HT-29 (cell line): ENCODE measurements around the gene PHF3. TPM values are rescaled to one million over a fixed set of nuclear protein-coding genes. Genes with fewer than 3 reads are reported as not detected.
A peak's percentile ranks its signal among the peaks of the same experiment; 100 is the strongest.
"Not testable (repeated sequence)": the region's sequence is repeated elsewhere in the genome, so short reads cannot be mapped to it uniquely, and the experiment has no call there.

ENCODE experiments used
- DNase-seq: peaks from one replicate; pipeline ENCODE4 v3.0.0-alpha.2; 2015; ENCODE audit warnings: low spot score
- total RNA-seq: library from RNA; depleted of rRNA; stranded (reverse); fragments of >200 nt; shearing (Covaris generic); gene quantifications from 2 replicates; pipeline ENCODE4 v1.2.3, GENCODE V29; 2014

PHF3 gene
- total RNA-seq, 1 experiment from 2014 or later, result 25.0 TPM

DNA sequence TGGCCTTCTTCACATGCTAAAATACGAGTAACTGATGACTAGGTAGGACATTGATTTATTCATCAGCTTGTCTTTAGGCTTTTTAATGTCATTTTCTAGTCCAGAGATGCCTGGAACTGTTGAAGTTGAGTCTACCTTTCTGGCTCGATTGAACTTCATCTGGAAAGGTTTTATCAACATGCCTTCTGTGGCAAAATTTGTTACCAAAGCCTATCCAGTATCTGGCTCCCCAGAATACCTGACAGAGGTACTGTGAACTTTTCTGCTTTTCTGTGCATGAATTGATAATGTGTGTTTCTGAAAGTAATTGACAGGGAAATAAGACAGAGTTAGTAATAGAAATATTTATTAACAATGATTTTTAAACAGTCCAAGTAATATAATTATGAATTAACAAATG is 71.0 kb downstream of the PHF3 start:
- DNase-seq, result no peak

DNA sequence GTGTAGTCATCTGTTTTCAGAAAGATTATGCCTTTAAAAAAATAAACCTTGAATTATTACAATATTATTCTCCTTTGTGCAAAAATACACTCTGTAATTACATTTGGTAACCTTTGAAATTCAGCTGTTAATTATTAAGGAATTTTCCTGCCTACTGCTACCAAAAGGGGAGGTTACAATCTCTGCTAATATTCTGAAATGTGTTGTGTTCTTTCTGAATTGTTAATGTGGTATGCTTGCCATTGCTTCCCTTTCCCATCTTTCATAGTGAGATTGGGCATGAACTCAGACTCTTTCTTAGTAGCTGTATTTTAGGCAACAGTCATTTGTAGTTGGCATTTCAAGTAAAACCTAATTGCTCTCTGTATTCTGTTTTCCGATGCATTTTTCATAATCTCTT is 73.0 kb downstream of the PHF3 start:
- DNase-seq, result no peak

DNA sequence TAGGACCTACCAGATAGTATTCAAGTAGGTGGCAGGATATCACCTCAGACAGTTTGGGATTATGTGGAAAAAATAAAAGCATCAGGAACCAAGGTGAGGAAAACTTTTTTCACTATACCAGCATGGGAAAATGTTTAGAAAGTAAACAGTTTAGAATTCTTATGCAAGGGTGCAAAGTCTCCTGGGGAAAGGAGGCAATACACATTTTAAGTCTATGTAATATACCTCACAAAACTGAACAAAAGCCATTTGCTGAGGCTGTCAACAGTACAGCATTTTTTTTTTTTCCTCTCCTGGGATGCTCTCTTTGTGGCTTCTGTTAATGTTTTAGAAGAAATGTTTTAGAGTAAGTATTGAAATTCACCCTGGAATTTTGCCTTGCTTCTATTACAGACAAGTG is 73.5 kb downstream of the PHF3 start:
- DNase-seq, result no peak

DNA sequence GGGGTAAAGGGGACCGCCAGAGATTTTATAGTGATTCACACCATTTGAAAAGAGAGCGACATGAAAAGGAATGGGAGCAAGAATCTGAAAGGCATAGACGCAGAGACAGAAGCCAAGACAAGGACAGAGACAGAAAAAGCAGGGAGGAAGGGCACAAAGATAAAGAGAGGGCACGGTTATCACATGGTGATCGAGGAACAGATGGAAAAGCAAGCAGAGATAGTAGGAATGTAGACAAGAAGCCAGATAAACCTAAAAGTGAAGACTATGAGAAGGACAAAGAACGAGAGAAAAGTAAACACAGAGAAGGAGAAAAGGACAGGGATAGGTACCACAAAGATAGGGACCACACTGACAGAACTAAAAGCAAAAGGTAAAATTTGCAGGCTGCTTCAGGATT is 77.7 kb downstream of the PHF3 start:
- no peak for DNase-seq

DNA sequence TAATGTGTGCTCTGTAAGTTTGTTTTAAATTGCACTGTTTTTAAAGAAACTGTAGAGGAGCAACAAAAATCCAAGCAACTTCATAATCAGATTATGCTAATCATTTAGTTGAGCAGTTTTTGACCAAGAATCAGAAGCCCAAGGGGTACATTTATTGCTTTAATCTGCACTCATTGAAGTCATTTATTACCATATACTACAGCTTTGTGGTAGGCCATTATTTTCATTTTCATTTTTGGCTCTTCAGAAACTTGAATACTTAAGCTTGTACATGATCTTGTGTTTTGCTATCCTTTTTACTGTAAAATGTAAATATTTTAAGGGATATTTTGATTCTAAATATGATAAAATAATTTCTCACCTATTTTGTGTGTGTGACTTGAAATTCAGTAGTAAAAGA is 78.5 kb downstream of the PHF3 start:
- DNase-seq, result no peak

DNA sequence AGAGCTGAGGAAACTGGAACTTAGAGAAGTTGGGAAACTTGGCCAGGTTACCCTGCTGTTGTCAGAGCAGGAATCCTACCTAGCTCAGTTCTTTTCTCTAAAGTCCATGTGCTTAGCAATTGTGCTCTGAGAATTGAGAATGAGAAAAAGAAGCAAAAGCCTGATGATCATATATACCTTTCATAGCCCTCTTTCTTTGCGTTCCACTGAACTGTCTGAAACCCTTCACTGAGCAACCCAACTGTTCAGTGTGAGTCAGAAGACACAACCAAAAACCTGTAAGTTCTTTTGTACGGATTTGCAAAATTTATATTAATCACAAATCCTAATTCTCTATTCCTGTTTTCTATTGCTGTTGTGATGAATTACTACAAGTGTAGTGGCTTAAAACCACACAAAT is 80.6 kb downstream of the PHF3 start:
- no peak for DNase-seq

DNA sequence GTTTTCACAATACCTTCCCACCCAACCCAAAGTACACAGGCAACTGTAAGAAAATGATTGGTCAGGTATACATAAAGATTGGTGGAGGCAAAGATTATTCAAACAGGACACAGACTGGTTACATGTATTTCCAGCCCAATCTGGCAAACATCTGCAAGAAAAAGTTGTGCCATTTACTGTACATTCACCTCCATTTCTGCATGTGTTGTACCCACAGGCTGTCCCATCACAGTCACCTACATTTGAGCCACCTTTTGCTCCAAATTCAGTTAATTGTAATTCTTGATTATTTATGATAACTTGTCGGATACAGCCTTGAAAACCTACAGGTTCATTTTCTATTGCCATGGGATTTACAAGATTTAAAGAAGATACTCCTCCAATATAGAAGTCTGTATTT is 85.6 kb downstream of the PHF3 start:
- no peak for DNase-seq

DNA sequence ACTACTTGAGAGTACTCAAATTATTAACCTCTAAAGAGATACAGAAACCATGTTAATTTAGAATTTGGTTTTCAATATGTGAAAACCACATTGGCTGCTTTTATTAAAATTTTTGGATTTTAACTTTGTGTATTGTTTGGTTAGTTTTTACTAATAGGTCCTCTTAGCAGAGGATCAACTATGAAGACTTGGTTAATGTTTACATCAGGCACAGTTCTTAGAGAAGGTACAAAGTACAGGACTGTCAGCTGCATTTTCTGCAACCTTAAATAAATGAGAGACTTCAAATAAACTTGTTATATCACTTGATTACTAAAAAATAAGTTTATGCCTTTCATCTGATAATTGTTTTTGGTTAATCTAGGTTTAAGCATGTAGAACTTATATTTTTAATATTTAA is 89.1 kb downstream of the PHF3 start:
- DNase-seq, result no peak

DNA sequence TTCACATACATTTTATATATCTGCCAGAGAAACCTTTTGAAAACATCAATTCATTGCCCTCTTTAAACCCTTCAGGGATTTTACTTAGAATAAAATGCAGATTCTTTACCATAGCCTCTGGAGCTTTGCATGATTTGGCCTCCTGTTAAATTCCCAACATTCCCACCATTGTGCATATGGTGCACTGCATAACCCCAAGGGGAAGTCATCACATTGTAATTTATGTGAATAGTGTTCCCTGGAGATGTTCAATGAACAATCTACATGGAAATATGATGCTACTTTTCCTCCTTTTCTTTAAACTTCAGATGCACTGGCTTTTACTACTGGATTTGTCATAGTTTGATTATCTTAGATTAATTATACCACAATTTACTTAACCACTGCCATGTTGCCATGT is 94.7 kb downstream of the PHF3 start:
- no peak for DNase-seq

DNA sequence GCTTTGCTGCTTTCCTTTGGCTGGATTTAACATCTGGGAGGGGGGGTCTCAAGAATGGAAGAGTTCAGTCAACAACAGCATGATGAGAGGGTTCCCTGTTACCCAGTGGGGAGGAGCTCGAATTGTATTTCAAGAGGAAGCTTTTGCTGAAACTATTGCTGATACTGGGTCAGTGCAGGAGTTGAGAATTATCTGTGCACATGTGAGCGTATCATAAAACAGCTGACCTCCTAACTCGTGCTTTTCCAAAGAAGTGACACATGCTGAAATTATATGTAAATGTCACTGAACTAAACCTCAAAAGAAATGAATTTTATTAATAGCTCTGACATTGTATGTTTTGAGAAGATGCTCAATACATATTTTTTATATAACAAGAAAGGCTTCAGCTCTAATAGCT is 96.3 kb downstream of the PHF3 start:
- no peak for DNase-seq

DNA sequence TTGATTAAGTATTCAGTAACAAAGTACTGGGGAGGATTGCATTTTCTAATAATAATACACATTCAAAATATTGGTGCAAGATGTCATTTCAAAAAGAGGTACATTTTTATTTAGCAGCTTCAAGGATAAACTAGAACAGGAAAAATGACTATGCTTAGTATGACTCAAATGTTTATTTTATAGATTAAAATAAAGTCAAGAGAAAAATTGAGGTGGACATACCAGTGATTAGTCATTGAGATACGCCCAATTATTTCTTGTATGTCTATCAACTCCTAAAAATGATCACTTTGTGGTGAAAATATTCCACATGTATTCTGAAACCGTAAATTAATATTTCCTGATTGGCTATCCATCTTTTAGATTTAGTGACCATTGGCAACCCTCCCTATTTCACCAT is 96.7 kb downstream of the PHF3 start:
- DNase-seq, result peak; percentile 20

DNA sequence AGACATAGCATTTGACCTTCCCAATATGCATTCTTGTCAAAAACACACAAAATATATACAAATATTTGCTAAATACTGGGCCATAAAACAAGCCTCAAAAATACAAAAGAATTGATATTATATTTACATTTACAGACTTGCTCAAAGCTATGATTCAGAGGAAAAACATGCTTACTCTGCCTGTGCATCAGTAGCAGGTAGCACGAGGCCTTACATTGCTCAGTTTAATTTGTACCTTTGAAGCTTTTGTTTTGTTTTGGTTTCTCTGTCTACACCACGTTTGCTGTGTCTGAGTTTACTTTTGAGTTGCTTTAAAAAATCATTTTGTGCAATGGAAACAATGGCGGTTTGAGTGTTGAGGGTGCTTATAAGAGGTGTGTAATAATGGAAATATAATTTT is 99.3 kb downstream of the PHF3 start:
- DNase-seq, result no peak

DNA sequence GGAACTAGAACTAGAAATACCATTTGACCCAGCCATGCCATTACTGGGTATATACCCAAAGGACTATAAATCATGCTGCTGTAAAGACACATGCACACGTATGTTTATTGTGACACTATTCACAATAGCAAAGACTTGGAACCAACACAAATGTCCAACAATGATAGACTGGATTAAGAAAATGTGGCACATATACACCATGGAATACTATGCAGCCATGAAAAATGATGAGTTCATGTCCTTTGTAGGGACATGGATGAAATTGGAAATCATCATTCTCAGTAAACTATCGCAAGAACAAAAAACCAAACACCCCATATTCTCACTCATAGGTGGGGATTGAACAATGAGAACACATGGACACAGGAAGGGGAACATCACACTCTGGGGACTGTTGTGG is 102.6 kb downstream of the PHF3 start:
- DNase-seq, result not testable (repeated sequence)

DNA sequence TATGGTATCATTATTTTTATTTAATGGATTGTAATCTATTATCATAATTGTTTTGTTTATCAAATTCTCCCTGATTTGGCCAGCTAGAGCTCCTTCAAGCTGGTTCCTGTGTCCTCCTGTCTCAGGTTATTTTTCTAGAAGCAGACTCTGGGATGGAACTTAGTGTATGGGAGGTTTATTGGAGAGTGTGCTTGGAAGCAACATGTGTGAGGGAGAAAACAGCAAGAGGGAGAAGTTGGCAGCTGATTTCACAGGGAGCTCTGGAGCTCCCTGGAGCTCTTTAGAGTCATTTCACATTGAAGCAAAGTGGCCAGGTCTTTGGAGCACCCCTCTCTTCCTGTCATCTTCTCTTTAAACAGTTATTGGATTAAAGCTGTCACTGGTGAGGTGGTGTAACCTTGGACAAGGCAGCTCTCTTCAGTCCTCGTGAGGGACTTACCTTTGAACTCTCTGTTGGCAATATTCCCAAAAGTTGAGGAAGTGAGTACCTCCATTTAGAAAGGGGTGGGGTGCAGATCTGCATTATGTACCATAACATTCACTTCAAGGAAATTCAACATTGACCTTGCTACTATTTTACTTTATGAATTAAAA is 103.6 kb downstream of the PHF3 start:
- peak; percentile 31 for DNase-seq

DNA sequence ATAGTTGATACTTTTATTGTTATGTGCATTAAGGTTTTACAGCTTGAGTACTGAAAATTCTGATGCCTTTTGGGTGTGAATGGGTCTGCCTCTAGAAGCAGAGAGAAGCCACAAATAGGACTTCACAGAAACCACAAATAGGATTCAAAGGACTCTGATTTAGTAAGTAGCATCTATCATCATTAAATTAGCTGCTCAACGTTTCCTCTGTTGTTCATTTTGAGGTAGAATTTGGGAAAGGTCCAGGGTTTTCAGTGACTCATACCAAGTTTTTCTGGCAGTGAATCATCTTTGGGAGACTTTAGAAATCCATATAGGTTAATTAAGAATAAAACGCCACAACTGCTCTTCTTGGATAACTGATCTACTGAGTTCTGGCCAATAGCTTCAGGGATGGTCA is 105.1 kb downstream of the PHF3 start:
- no peak for DNase-seq

DNA sequence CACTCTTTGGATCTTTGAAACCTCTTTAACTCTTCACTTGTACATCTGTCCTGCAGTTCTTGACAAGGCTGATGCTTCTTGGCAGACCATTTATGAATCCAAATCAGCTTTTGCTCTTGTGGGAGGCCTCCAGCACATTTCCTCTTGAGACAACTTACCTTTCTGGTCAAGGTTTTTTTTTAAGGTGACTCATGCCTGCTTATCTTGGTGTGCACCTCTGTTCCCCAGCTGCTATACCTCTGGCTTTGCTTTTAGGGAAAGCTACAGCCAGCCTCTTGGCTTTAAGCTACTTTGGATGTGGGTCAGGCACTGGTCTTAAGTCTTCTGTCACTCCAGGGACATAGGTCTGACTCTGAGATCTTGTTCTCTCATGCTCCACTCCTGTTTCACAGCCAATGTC is 106.5 kb downstream of the PHF3 start:
- no peak for DNase-seq

DNA sequence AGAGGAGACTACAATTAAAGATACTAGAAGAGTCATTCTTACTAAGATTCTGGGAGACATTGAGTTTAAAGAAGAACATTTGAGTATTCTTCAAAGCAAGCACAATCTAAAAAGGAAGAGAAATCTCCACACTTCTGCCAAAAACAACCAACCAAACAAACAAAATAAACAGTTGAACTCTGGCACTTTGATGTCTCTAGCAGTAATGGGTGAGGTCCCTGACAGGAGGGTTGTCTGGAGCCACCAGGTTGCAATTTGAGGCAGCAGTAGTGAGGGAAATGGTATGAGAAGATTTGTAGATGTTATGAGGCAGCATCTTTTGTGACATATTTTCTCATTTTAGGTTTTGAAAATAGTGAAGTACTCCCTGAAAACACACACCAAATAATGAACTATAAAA is 108.1 kb downstream of the PHF3 start:
- DNase-seq, result no peak

DNA sequence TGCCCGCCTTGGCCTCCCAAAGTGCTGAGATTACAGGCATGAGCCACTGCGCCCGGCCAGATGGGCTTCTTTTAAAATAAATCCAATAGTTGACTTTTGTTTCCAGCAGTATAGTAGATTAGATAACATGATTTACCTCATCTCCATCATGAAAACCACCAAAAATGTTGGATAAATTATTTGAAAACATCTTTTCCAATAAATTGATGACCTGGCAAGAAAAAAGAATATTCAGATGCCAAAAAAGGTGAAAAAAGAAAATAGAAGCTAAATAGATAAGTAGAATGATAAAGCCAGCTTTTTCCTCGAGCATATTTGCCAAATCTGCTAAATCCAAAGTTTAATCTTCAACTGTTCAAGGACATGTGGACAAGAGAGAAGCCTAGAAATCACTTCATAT is 109.2 kb downstream of the PHF3 start:
- no peak for DNase-seq

DNA sequence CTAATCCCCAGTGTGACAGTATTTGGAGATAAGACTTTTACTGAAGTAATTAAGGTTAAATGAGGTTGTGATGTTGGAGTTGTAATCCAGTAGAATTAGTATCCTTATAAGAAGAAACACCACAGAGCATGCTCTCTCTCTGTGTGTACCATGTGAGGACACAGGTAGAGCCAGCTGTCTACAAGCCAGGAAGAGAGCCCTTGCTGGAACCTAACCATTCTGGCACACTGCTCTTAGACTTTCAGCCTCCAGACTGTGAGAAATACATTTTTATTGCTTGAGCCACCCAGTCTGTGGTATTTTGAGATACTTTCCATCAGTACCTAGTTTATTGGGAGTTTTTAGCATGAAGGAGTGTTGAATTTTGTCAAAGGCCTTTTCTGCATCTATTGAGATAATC is 110.2 kb downstream of the PHF3 start:
- no peak for DNase-seq

DNA sequence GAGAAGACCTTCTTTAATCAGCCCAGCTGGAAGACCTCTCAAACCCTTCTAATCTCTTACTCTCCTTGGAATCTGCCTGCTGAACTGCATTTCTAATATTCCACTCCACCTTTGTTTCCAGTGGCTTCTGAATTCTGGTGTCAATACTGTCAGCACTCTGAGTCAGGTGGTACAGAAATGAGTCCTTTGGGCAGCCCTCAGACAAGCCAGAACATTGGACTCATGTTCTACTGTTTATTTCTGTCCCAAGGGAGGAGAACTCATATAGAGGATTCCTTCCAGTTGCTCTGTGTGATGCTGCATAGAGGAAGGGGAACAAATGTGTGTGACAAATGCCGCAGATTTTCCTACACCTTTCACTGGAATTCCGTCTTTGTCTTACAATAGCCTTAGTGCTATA is 114.8 kb downstream of the PHF3 start:
- no peak for DNase-seq

DNA sequence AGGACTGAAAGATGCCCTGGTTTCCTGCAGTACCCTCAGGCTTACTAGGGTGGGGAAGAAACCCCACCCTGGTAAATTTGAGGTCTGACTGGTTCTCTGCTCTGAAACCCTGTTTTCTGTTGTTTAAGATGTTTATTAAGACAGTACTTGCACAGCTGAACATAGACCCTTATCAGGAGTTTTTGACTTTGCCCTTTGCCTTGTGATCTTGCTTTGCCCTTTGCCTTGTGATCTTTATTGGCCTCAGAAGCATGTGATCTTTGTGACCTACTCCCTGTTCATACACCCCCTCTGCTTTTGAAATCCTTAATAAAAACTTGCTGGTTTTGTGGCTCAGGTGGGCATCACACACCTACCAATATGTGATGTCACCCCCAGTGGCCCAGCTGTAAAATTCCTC is 121.7 kb downstream of the PHF3 start:
- not testable (repeated sequence) for DNase-seq

DNA sequence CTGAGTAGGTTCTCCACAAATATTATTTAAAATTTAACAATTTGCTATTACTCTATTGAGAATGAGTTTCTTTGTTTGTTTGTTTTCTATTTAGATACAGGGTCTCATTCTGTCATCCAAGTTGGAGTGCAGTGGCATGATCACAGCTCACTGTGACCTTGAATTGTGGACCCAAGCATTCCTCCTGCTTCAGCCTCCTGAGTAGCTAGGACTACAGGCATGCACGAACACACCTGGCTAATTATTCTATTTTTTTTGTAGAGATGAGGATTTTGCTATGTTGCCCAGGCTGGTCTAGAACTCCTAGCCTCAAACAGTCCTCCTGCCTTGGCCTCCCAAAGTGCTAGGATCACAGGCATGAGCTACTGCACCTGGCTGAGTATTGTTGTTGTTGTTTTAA is 122.2 kb downstream of the PHF3 start:
- DNase-seq, result no peak

DNA sequence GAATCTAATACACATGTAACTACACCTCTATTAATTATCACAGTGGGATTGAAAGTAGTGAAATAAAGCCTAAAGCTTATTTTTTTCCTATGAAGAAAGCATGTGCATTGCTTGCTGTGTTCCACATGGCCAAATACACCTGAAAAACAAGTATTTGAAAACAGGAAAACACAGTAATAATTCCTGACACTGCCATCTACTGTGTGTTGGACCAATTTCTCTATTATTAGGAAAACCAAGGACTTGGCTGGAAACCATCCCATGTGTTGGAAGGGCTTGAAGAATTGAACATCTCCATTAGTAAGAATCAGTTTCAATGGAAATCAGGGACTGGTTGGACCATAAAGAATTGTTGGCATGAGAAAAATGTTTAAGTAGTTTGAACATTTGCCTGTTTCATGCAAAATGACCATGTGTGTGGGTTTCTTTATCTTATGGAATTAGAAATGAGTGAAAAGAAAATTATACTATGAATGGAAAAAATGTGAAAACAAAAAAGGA is 124.1 kb downstream of the PHF3 start:
- peak; percentile 20 for DNase-seq

DNA sequence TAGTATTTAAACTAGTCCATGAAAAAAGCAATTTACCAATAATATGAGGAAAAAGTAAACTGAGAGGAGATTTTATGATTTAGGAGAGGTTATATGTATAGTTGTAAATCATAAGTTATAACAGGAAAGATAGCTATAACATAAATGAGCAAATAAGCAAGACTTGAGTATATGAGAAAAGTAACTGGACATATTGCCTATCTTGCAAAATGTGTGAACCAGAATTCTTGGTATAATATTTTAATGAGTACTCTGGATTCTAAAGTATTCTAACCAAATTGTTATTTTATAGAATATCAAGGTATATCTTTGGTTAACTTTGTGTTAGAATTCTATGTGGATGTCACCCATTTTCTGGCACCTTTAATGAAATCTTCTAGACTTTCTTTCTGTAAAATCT is 124.6 kb downstream of the PHF3 start:
- no peak for DNase-seq
